D721Med (cell line): ENCODE results near the gene SURF4.

Source experiments
- DNase-seq: peaks from one replicate; pipeline ENCODE4 v3.0.0; 2011; ENCODE audit warnings: low spot score; ENCODE audit not compliant: insufficient read length
- FAIRE-seq: peaks from 2 replicates; lab custom pipeline; 2011; peaks lifted over from hg19 to GRCh38; lab: Jason Lieb, UNC
- CTCF ChIP-seq: IDR thresholded peaks from 2 replicates; pipeline ENCODE4 v1.5.1; 2012; ENCODE audit warnings: mild to moderate bottlenecking, control low read depth; ENCODE audit not compliant: insufficient read depth; ENCODE audit errors: missing control alignments

The SURF4 gene

GRCh38 chr9:133371261-133371711, 4.6 kb downstream of the SURF4 start:
- no peak for FAIRE-seq
- no peak for DNase-seq
- TF ChIP-seq CTCF = no peak

- TF ChIP-seq CTCF = no peak
- no peak for FAIRE-seq
- DNase-seq = no peak
Measured at GRCh38 chr9:133370685-133371084, 5.2 kb downstream of the SURF4 start.

GRCh38 chr9:133369933-133370332, 5.9 kb downstream of the SURF4 start:
- TF ChIP-seq CTCF = no peak
- FAIRE-seq (no peak), DNase-seq (no peak)

- no peak for TF ChIP-seq CTCF
- no peak for FAIRE-seq
- no peak for DNase-seq
Measured at GRCh38 chr9:133369422-133369821, 6.4 kb downstream of the SURF4 start.

GRCh38 chr9:133368249-133368881, 7.5 kb downstream of the SURF4 start:
- no peak for TF ChIP-seq CTCF
- FAIRE-seq (no peak), DNase-seq (no peak)

GRCh38 chr9:133367778-133368177, 8.1 kb downstream of the SURF4 start:
- no peak for FAIRE-seq
- no peak for DNase-seq
- no peak for TF ChIP-seq CTCF

- DNase-seq = no peak
- no peak for TF ChIP-seq CTCF
- no peak for FAIRE-seq
Measured at GRCh38 chr9:133367221-133367620, 8.6 kb downstream of the SURF4 start.
